GM12892 (cell line): Measurements from ENCODE around the gene DDHD1.
"Not testable (repeated sequence)": the region's sequence is repeated elsewhere in the genome, so short reads cannot be mapped to it uniquely, and the experiment has no call there.

Source experiments
- DNase-seq: peaks from one replicate; pipeline ENCODE4 v3.0.0; 2011; ENCODE audit not compliant: insufficient read length
- FAIRE-seq: peaks from 2 replicates; lab custom pipeline; 2011; peaks lifted over from hg19 to GRCh38; lab: Jason Lieb, UNC
- POLR2A ChIP-seq: IDR thresholded peaks from 2 replicates; pipeline ENCODE4 v1.6.1; 2011; ENCODE audit warnings: low read depth, low read length, control low read depth
- POLR2AphosphoS5 ChIP-seq: IDR thresholded peaks from 2 replicates; pipeline ENCODE4 v1.6.1; 2011; ENCODE audit warnings: low read depth, low read length, control low read depth
- TAF1 ChIP-seq: IDR thresholded peaks from 2 replicates; pipeline ENCODE4 v1.6.1; 2011; ENCODE audit warnings: low read depth, mild to moderate bottlenecking, control low read depth, low read length, borderline replicate concordance

The DDHD1 gene

GRCh38 chr14:53103636-53104340 lies 49.3 kb downstream of the DDHD1 start:
- no peak for FAIRE-seq
- no peak for DNase-seq

DNA sequence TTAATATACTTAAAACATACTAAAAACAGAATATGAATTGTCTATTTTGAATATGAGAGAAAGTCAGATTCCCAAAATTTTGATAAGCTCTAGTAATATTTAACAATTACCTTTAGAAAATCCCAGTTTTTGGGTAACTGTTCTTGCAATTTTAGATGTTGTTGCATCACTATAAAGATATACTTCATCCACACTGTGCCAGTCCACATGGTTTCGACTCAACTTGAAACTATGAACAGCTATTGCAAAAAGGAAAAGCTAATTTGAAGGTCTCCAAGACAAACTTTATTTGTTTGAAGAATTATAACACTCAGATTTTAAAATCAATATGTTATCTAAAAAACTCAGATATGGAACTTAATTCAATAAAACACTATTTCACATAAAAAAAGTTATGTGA lies 59.9 kb downstream of the DDHD1 start:
- DNase-seq (no peak), FAIRE-seq (no peak)
- TF ChIP-seq POLR2A (no peak), POLR2AphosphoS5 (no peak), TAF1 (no peak)

More at GRCh38 chr14:53103636-53104340, 49.3 kb downstream of the DDHD1 start:
- TF ChIP-seq POLR2AphosphoS5 (no peak), TAF1 (no peak), POLR2A (no peak)

DNA sequence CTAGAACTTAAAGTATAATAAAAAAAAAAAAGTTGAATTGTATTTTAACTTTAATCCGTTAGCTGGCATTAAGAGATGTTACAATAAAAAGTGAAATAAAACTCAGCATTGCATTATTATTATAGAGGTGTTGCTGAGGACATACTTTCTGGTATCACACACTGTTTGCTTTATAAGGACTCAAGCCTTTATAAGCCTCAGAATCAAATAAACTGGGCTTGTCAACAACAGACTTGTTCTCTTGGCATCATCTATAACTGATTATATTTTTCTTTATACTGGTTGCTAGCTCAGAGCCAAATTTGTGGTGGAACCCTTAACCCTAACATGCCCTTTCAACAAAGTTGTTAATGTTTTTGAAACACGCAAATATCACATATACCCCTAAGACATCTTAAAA lies 62.3 kb downstream of the DDHD1 start:
- FAIRE-seq (no peak), DNase-seq (no peak)
- TF ChIP-seq POLR2AphosphoS5 (no peak), POLR2A (no peak), TAF1 (no peak)

- DNase-seq, FAIRE-seq: not testable (repeated sequence)
Measured at GRCh38 chr14:53084954-53085353, 68.2 kb downstream of the DDHD1 start.

GRCh38 chr14:53064475-53064874 lies 88.6 kb downstream of the DDHD1 start:
- TF ChIP-seq TAF1 (no peak), POLR2A (no peak), POLR2AphosphoS5 (no peak)
- FAIRE-seq = no peak
- DNase-seq = no peak

GRCh38 chr14:53062856-53063255 lies 90.3 kb downstream of the DDHD1 start:
- TF ChIP-seq POLR2A (no peak), TAF1 (no peak), POLR2AphosphoS5 (no peak)
- FAIRE-seq = no peak
- no peak for DNase-seq

DNA sequence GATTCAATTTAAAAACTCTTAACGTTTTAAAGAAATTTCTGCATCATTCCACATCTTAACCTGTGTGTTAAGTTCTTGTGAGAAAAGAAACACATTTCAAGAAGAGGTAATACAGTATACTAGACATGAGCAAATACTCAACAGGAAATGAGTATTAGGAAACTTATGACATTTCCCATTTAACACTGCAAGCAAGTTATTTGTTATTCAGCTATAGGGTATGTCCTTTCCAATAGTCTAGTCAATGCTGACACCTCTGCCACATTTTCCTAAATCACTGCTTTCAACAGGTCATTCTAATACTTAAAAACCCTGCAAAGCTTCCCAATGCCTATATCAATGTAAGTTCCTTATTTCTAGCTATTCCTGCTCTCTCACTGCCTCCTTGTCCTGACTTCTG lies 93.1 kb downstream of the DDHD1 start:
- no peak for TF ChIP-seq POLR2AphosphoS5
- no peak for TF ChIP-seq TAF1
- no peak for TF ChIP-seq POLR2A
- no peak for DNase-seq
- FAIRE-seq = no peak

GRCh38 chr14:53055003-53055402 lies 98.1 kb downstream of the DDHD1 start:
- peak; percentile 1 for DNase-seq
- FAIRE-seq = peak; percentile 82
- no peak for TF ChIP-seq POLR2AphosphoS5
- no peak for TF ChIP-seq TAF1
- TF ChIP-seq POLR2A = no peak

- no peak for TF ChIP-seq POLR2AphosphoS5
- TF ChIP-seq TAF1 = no peak
- TF ChIP-seq POLR2A = no peak
- DNase-seq (no peak), FAIRE-seq (peak; percentile 40)
Measured at GRCh38 chr14:53054457-53054856, 98.7 kb downstream of the DDHD1 start.

DNA sequence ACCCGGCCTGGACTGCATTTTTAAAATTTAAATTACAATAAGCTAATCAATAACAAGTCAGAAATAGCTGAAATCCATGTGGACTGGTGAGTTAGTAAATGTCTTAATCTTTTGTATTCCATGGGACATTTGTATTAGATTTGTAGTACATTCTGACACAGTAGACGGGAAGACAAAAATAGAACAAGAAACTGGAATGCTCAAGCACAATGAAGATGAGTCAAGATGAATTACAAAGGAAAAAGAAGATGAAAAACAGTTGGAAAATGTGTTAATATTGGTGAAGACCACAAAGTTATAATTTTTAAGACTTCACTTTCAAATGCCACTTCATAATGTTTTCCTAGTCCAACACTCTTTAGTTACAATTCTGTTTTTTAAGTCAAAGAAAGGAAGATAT lies 104.5 kb downstream of the DDHD1 start:
- FAIRE-seq (no peak), DNase-seq (no peak)
- TF ChIP-seq TAF1 (no peak), POLR2A (no peak), POLR2AphosphoS5 (no peak)

- no peak for FAIRE-seq
- TF ChIP-seq TAF1 (no peak), POLR2A (no peak), POLR2AphosphoS5 (no peak)
- DNase-seq = no peak
Measured at GRCh38 chr14:53047307-53048069, 105.6 kb downstream of the DDHD1 start.

DNA sequence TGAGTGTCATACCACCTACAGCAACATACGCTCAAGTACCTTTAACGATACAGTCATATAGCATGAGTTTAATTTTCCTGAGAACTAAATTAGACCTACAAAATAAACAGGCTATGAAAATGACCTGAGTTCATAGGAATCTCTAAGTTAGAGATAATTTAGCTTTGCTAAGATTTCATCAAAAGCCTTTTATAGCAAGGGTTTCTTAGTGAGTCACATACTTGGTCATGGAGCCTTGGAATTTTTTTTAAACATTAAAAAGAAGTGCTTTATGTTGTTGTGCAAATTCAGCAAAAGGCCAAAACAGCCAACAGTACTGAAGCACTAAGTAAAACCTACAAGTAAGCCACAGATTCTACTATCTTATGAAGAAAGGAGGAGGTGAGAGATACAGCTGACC lies 108.6 kb downstream of the DDHD1 start:
- no peak for TF ChIP-seq POLR2AphosphoS5
- no peak for TF ChIP-seq POLR2A
- no peak for TF ChIP-seq TAF1
- DNase-seq (no peak), FAIRE-seq (peak; percentile 42)
